GM18502 (cell line): ENCODE data around the gene NPAS3.

Experiments
- ATAC-seq: cut with Tn5 transposase; IDR thresholded peaks from one replicate; pipeline ENCODE4 v1.9.1; 2021; ENCODE audit warnings: mild to moderate bottlenecking; ENCODE audit not compliant: unreplicated experiment, poor library complexity

The NPAS3 gene

DNA sequence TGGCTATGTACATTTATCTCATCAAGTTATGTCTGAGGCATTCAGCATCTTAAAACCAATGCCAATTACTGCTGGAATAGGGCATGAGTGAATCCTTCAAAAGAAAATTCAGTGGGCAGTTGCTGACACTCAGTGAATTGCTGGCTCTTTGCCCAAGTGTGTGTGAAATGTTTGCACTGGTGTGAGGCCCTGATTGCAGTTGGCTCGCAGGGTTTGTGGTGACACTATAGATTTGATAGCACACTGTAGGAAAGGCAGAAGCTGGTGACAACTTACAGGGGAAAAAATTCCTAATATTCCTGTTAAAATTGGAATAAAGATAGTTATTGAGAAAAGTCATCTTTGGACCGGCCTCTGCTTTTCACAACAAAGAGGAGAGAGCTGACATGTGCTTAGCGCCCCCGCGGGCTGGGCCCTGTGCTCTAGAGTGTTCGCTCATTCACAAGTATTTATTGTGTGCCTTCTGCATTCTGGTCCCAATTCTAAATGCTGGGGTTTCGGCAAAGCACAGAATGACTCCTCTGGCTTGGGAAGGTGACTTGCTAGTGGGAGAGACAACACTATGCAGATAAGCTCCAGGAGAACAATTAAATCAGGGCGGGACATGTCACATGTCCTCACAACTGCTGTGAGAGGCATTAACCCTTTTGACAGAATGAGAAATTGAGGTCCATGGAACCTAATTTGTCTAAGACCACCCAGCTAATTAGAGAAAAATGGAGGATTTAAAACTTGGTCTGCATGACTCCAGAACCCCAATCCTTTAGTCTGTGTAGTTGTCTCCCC, 418.7 kb downstream of the NPAS3 start:
- no peak for ATAC-seq

DNA sequence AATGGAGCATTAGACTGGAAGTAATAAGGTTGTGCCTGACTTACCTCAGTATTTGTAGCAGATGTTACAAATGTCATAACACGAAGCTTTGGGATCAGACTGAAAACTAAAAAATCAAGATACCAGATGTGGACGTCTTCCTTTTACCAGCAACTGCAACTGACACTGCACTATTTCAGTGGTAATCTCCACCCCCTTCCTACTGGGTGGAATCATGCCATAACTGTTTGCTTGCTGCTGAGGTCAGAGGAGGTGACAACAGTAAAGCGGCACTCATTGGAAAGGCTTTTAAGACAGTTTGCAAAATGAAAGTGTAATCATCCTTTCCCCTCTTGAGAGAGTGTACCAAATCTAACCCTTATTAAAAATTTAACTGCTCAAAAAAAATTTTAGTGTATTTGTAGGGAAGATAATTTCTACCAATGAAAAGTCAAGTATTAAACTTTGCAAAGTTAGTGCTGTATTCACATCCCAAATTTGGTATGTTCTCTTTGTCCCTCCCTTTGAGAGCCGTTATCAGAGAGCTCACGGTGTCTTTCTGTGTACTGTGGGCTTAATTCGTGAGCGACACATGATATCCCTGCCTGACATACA, 420.7 kb downstream of the NPAS3 start:
- ATAC-seq, result no peak

DNA sequence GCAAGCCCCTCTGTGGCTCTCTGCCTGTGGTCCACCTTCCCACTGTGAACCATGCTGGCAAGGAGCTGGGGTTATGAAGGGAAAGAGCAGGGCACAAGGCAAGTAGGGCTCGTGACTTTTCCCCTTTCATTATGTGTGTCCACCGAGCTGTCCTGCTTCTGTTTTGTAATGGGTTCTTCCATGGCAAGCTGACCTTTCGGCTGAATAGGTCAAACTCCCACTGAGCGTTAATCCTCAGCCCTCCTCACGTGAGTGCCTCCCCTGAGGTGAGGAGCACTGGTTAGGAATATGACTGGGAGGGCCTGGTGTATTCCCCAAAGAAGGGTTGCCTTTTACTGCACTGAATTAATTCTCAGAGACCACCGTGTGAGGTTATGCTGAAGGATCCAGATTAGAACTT, 424.3 kb downstream of the NPAS3 start:
- ATAC-seq, result no peak

DNA sequence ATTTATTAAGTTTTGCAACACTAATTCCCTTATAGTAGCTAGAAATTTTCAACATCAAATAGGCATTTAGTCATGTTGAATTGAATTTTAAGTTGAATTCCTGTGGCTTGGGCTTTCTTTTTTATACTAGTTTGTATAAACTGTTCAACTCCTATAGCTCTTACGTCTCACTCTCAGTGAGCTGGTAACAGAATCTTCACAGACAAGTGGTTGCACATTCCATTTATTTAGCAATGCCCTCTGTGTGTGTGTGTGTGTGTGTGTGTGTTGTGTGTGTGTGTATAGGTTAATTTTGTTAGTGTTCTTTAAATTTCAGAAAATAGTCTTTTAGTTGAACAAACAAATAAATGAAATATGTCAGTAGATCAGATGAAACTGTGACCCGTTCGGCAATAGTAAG, 425.0 kb downstream of the NPAS3 start:
- no peak for ATAC-seq

DNA sequence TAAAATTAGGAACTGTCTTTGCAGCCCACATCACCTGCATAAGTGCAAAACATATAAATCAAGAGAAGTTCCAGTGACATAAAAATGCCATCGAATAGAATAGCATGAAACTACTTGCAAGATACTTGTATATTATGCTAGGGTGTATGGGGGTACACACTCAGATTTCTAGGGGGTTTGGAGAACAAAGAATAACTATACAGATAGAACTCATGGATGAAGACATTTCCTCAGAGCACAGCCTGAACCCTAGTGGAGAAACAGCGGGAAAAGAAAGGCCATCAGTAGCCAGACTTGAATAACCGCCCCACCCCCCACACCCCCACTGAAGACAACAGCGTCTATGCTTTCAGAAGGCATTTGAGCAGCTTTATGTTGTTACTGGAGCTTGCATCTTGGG, 425.8 kb downstream of the NPAS3 start:
- ATAC-seq, result no peak

DNA sequence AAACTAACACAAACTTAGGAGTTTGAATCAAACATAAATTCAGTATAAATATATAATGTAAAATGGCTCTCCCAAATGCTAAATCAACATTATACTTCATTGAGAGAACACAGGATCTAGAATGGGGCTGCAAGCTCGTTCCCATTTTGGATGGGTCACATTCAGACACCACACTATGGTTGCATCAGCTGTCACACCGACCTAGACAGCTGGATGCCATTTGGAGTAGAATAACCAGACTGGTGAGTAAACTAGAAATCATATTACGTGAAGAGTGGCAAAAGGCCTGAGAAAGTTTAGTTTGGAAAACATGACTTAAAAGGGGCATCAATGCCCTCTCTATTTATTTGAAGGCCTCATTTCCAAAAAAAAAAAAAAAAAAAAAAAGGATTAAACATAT, 430.4 kb downstream of the NPAS3 start:
- ATAC-seq, result no peak

DNA sequence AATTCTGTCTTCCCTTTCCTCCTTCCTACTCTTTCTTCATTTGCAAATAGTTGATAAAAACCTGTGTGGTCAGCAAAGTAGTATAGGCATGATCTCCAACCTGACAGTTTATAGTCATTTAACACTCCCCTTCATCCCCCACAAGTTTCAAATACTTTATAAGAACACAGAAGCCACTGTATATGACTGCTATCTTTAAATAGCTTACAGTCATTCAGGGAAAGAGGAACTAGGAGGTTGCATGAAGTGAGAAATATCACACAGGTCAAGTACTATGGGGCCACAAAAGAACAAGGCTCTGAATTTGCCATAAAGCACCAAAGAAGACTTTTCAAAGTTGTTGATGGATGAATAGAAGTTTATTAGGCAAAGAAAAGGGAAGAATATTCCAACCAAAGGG, 431.3 kb downstream of the NPAS3 start:
- ATAC-seq, result peak; percentile 98

DNA sequence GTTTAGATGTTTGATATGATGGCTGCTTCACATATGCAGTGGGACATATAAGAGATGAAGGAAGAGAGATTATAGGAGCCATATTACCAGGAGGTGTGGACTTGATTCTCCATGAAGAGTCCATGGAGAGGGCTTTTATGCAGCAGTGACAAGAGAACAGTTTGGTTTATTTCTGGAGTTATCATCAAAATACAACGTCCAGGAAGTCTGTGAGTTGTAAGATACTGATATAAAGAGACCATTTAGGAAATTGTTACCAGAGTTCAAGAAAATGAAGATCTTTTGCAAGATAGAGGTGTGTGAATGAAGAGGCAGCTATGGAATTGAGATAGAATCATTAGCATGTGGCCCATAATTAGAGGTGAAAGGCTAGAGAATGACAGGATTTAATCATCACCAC, 431.7 kb downstream of the NPAS3 start:
- peak; percentile 24 for ATAC-seq

DNA sequence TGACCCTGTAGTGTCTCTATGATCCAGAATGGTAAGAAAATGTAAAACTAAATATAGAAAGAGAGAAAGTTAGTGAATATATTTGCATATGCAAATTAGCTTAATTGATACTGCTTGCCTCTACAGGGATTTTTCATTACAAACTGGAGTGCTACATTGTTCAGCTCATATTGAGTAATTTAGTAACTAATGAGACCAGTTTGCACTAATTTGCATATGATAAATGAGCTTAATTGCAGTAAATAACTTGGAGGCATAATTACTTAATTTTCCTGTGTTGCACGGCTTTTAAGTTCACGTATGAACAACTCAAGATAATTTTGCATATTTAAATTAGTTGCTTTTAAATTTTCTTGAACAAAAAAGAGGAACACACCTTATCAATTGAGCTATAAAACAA, 436.5 kb downstream of the NPAS3 start:
- no peak for ATAC-seq

DNA sequence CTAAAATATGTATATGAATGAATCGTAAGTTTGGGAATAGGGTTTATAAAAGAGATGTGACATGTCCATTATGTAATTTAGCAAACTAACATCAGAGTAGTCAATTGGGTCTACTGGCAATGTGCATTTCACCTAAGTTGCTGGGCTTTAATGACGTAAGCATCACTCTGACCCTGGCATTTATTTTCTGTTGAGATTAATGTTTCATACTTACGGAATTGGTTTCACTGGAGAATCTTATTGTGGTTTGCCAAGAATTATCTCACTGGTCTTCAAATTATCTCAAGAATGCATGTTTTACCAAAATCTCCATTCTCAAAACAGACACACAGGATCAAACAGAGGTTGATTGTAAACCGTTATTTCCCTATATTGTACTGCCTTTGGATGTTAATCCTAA, 437.1 kb downstream of the NPAS3 start:
- ATAC-seq, result no peak

DNA sequence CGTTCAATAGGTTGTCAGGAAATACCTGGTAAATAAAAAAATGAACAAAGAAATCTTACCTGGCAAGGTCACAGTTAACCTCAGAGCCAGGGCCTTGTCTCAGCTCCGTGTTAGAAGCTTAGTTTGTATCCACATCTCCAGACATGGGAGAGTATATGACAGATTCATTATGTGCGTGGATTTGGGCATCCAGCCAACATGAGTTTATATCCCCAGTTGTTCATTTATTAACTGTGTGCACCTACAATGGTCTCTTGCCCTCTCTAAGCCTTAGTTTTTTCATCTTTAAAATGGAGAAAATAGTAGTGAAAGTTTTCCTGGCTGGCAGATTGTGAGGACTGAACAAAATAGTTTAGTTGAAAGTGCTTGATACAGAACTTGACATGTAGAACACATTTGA, 437.8 kb downstream of the NPAS3 start:
- no peak for ATAC-seq

DNA sequence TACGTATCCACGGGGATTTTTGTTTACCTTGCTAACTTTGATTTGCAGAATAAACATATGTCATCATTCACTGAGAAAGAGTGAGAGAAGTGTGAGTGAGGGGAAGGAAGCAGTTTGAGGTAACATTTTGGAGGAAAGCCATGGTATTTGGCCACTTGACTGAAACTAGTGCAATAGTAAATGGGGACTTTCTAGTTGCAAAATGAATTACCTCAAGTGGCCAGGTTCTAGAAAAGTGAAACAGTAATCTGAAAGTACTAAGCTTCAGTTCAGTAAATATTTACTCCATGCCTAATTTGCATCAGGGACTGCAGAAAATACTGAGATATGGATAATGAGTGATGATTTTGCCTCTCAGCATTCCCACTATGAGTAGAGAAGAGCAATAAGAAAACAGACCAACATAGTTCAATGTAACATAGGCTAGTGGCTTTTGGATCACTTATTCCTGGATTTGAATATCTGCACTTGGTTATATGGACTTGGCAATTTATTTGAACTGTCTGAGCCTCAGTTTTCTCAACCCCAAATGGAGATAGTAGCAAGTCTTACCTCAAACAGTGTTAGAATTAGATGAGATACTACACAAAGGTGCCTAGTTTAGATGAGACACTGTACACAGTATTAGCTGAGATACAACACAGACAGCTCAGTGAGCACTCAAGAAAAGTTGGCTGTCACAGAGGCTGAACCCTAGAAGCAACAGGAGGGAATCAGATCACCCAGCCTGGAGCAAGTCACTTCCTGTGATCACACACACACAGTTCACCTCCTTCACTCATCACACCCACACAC, 439.1 kb downstream of the NPAS3 start:
- ATAC-seq, result peak; percentile 93

DNA sequence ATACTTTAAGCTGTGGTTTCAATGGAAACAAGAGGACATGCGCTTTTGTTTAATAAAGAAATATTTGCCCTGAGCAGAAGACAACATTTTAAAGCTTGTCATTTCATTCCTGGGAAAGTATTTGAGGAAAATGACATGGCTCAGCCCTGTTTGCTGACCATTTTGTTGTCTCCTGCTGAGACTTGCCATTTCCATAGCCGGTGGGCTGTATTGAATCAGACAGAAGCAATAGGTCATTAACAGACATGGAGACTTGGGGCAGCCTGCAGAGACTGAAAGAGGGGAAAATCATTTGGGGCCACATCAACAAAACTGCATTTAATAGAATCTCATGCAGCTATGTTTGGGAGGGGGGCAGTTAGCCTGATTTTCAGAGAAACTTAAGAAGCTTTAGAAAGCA, 443.0 kb downstream of the NPAS3 start:
- ATAC-seq, result no peak

DNA sequence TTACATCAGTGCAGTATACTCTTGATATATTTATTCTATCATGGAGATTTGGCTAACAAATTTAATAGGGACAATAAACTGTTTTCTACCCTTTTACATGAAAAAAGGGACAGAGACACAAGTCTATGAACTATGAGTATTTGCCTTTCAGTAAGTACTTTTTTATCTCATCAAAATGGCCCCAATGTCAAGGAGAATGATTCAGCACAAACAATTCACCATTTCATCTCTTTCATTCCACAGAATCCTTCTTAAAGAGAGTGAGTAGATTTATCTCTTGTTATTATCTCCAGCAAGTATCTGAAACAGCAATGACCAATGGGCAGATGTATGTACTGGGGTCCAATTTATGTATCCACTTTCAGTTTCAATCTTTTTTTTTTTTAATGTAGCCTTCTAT, 447.5 kb downstream of the NPAS3 start:
- ATAC-seq, result no peak

DNA sequence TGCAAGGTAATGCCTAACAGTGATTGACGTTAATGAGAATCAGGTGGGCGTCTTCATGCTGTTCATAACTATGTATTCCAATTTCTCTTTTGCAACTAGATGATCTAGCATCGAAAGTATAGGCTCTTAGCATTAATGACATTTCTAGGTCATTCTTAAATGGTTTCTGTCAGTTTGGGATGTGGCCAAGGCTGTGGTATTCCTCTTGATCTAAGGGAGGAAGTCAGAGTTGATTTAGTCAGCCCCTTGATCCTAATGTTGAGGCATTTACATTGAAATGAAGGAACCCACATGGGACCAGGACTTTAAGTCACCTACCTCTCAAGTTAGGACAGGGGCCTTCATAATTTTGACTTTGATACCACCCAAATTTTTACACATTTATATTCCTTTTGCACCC, 448.1 kb downstream of the NPAS3 start:
- no peak for ATAC-seq

DNA sequence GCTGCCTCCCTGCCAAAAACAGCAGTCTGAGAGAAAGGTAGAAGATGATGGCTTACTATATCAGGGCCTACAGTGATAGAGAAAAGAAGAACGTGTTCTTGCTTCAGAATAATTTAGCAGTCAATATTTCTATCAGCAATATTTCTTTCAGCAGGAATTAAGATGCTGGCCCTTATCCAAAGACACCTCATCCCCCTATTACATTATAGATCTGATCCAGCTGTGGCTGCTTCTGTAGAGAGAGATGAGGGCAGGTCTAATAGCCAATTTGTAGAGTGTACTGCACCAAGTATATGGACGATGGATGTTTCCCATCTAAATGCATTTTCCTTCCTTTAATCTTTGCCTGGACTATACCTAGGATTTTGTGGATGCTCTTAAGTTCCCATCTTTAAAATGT, 451.7 kb downstream of the NPAS3 start:
- ATAC-seq, result no peak

DNA sequence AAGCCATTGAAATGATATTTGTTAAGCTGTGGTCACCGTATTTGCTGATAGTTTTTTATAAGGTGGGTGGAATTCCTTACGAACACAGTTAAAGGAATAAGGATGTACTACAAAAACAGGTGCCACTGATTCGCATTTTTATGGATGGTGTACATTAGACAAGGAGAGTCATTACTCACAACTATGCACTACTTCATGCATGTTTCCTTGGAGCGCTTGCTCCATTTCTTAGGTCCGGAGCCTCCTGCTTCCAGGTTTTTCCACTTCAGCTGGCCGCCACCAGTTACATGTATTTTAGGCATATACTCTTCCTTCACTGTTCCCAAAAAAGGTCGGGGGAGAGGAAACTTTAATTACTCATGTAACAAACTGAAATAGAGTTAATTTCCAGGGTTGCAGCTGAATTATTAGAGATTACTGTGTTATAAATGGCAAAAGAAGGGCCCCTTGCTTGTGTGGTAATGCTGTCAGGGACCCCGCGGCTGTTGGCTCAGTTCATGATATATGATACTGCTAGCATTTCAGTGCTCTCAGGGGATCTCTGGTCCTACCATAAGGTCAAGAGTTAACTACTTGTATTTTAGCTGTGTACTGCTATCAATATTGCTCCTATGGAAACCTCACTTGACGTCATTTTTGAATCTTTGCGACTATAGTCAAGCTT, 454.7 kb downstream of the NPAS3 start:
- ATAC-seq, result no peak

DNA sequence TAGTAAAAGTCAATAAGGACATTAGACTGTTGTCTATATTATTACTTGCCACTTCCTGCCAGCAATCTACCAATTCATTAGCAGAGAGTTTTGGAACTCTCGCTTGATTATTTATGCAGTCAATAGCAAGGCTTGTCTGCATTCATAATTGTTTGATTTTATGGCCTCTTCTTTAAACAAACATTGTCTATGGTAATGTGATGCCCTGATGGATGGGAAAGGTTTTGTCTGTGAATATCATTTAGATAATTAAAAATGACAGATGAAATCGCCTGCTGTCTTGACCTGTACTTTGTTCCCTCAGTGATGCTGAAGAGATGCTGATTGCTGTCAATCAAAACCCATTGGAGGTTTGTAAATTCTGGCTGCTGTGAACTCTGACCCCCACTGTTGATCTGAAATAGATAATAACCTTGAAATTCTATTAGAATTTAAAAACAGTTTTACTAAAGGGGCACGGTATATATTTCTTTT, 455.3 kb downstream of the NPAS3 start:
- no peak for ATAC-seq

DNA sequence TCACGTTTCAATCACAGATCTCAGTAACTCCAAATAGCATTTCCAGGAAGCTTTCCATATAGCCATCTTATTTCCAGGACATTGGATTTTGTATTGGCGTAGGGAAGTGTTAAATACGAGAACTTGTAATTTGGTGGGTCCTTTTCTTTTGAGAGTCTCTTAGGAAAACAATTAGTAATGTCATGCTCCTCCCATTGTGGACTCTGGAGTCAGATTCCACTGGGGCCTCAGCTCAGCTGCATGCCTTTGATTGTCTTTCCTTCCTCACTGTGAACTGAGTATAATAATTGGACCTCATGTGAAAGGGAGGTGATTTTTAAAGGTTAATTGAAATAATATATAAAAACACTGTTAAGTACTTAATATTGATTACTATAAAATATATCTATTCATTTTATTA, 462.6 kb downstream of the NPAS3 start:
- no peak for ATAC-seq

DNA sequence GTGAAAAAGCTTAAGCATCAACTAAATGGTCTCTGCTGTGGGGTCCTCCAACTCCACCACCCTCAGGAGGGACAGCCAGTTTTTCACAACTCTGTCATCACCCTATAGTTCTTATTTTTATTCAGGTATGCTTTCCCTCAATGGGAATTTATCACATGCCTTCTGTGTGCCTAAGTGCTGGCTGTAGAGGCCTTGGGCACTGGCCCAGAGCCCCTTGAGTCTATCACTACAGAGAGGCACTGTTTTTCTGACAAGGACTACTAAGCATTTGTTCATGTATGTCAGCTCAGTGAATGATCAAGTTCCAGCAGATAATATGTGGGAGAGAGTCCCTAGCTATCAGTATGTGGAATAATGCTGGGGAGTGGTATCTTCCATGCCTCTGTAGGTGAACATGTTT, 463.9 kb downstream of the NPAS3 start:
- ATAC-seq, result no peak

DNA sequence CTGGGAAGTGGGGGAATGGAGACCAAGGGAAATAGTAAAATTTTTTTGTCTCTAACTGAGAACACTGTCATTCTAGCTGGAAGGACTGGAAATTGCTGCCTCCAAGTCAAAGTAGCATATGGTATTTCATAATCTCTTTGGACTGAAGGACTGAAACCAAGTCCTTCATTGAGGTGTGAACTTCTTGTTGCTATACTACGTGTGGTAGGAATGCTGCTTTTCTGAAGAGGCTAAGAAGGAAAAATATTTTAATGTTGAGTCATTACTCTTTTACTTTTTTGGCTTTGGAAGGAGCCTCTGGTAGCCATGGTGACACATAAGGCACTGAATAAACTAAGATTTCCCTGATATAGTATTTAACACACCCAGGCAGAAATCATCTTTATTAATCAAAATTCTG, 465.4 kb downstream of the NPAS3 start:
- no peak for ATAC-seq
